NCI-H460 (cell line): ENCODE results near the gene MEG3. TPM values are rescaled to one million over a fixed set of nuclear protein-coding genes. Genes with fewer than 3 reads are reported as not detected.

Experiments used
- DNase-seq: peaks from one replicate; pipeline ENCODE4 v3.0.0-alpha.2; 2016; ENCODE audit warnings: low read depth; ENCODE audit errors: extremely low read depth
- total RNA-seq: library from RNA; depleted of rRNA; stranded (reverse); fragments of >200 nt; shearing (Covaris generic); gene quantifications from 2 replicates; pipeline ENCODE4 v1.2.3, GENCODE V29; 2014

MEG3 gene
- total RNA-seq, 1 experiment from 2014 or later, result 0.69 TPM

- no peak for DNase-seq
These were observed 2.3 kb downstream of the MEG3 start for GRCh38 chr14:100828031-100828769.

GRCh38 chr14:100830681-100831080 is 4.8 kb downstream of the MEG3 start:
- DNase-seq, result no peak

GRCh38 chr14:100832311-100832960 is 6.5 kb downstream of the MEG3 start:
- DNase-seq, result no peak

DNA sequence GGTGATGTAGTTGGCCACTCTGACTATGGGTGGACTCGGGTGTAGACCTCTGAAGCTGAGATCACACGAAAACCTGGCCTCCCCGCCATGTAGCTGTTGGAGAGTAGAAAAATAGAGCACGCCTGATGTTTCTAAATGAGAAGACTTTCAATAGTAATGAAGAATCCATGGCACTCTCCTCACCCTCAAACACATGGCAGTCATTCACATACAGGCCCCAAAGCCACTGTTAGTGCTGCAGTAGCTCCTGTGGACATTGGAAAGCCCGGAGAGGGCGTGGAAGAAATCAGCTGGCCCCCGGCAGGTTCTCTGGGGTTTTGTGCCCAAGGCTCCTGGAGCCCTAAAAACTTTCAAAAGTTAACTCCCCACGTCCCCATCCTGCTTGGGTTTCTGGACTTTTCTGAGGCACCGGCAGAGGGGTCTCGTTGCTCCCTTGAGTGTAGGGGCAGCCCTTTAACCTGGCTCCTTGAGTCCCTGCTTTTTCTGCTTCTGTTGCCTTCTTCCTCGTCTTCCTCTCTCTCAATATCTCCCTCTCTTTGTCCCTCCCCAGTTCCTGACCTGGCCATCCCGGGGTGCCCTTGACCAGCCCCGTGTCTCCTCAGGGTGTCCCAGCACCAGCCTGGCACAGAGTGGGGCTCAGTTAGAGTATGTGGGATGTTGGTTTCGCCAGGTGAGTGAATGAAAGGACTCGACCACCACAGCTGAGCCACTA is 8.3 kb downstream of the MEG3 start:
- DNase-seq, result no peak

- no peak for DNase-seq
These were observed 9.1 kb downstream of the MEG3 start for GRCh38 chr14:100834794-100835547.

DNA sequence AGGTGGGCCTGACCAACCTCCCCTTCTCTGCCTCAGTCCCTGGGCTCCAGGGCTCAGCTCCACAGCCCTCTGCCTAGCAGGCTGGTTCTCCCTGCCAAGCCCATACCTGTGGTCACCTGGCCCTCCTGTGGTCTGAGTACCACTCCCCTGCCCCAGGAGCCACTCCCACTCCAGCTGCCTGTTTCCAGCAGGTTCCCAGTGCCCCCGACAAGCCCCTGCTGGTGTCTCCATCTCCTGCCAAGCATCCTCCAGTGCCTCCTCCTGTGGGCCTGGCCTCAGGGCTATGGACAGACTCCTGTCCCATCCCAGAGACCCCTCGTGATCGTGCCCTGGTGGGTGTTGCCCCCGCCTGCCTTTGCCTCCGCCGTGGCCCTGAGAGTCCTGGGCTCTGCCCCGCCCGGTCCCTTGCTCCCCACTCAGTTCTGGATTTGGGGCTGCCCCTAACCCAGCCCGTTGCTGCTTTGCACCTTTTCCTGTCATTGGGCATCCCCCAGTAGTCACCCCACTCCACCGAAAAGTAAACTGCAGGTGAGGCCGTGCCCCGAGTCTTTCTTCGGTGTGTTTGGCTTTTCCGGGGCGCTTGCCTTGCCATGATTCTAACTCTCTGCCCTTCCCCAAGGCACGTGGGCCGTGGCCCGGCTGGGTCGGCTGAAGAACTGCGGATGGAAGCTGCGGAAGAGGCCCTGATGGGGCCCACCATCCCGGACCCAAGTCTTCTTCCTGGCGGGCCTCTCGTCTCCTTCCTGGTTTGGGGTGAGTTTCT is 9.8 kb downstream of the MEG3 start:
- DNase-seq, result no peak

DNA sequence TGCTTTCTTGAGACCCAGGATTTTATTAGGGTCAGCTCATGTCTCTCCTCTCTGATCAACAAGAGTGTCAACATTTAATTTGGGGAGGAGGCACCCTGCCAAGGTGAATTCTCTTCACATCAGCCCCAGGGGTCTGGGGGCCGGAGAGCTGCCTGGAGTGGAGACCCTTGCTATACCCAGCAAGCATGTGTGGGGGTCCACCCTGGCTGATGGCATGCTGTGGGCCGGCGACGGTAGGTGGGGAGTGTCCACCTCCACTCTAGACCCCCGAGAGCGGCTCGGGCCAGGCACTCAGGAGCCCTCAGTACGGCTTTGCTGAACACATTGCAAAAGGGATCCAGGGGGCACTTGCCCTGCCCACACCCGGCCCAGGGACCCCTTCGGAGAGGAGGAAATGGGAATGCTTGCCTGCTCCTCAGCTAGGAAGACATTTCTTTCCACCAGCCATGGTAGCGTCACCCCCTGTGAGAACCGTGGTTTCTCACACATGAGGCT is 10.4 kb downstream of the MEG3 start:
- DNase-seq, result no peak

- DNase-seq, result no peak
These were observed 11.3 kb downstream of the MEG3 start for GRCh38 chr14:100836941-100837804.

DNA sequence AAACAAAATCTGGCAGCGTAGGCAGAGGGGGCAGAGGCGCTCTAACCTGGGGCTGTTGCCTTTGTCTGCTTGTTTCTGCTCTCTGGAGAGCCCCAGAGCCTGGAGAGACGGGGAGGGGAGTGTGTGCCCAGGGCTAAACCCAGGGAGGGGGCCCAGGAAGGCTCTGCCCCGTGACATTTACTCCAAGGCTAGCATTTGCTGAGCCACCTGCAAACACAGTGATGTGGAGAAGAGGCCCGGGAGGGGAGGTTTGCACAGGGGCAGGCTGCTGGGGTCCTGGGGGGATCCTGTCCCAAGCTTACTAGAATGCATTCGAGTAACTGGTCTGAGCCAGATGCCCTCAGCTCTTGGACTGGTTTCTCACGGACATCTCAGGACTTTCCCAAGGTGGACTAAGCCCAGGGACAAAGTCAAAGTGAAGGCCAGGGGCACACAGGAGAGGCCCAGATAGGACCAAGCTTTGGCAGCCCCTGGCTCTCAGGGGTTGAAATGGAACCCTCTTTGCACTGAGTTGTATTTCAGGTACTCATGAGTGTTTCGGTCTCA is 12.0 kb downstream of the MEG3 start:
- DNase-seq, result no peak

GRCh38 chr14:100838493-100839314 is 12.8 kb downstream of the MEG3 start:
- no peak for DNase-seq

- DNase-seq, result no peak
These were observed 13.3 kb downstream of the MEG3 start for GRCh38 chr14:100839315-100839585.

DNA sequence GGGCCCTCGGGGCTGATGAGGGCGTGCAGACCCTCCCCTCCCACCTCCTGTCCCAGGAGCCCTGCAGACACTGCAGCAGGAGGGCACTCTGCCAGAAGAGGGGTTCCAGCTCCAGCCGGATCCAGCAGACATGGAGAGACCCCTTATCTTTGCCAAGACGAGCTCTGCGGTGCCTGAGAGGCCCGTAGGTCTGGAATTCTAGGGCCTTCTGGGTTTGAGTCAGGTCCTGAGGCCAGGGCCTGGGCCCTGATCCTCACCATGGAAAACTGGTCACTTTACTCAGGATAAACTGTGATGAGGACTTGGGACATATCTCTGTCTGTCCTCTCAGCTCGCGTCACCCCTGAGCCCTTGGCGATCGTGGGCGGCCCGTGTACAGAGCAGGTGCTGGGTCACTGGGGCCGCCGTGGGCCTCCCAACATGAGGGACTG is 13.8 kb downstream of the MEG3 start:
- DNase-seq, result no peak

- DNase-seq, result no peak
These were observed 14.6 kb downstream of the MEG3 start for GRCh38 chr14:100840286-100841065.

- DNase-seq, result no peak
These were observed 15.3 kb downstream of the MEG3 start for GRCh38 chr14:100841066-100841760.

GRCh38 chr14:100841761-100842403 is 16.0 kb downstream of the MEG3 start:
- DNase-seq, result no peak

DNA sequence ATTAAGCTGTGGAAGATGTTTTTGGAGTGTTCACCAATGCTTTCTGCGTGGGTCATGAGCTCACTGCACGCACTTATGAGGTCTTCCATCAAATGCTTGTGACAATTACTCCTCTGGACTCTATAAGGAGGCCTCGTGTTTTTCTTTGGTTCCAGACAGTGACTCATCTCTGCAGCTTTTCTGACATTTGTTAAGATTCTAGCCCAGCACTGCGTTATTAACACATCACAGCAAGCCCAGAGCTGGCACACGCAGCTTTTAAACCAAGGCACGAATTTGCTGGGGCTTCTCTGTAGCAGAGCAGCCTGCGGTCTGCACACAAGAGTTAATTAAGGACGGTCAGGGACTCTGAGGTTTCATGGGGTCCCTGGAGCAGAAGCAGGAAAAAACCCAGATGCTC is 16.9 kb downstream of the MEG3 start:
- DNase-seq, result peak; percentile 11
